Thoracic aorta (tissue), 2 donors: ENCODE data around the gene CDK6. TPM values are rescaled to one million over a fixed set of nuclear protein-coding genes. Genes with fewer than 3 reads are reported as not detected.

ENCODE experiments used
- ATAC-seq: fragments of 150-250 bp; one replicate; pipeline ENCODE4 v1.8.0; 2017; ENCODE audit warnings: low read depth; ENCODE audit not compliant: insufficient number of reproducible peaks, low FRiP score
- DNase-seq: peaks from one replicate; pipeline ENCODE4 v3.0.0-alpha.2; 2020; ENCODE audit warnings: low spot score
- H3K27ac ChIP-seq, 2 donors: fragments of 200-600 bp; sonication (generic); 1 replicate in 1 of 2; 2 replicates in 1 of 2; pipeline ENCODE4 v1.5.1; 2016; ENCODE audit warnings: mild to moderate bottlenecking in 2 of 2, moderate library complexity in 2 of 2
- H3K27me3 ChIP-seq: fragments of 200-600 bp; sonication (generic); replicated peaks from 2 replicates; pipeline ENCODE4 v1.6.0; 2016; ENCODE audit warnings: mild to moderate bottlenecking; ENCODE audit not compliant: insufficient read depth
- H3K36me3 ChIP-seq: fragments of 200-600 bp; sonication (generic); one replicate; pipeline ENCODE4 v1.5.1; 2016
- H3K4me1 ChIP-seq, 2 donors: fragments of 200-600 bp; sonication (generic); 1 replicate in 1 of 2; 2 replicates in 1 of 2; pipeline versions ENCODE4 v1.5.1 to v1.6.0; 2016; ENCODE audit warnings: low read depth in 2 of 2, mild to moderate bottlenecking in 1 of 2; ENCODE audit not compliant: control insufficient read depth in 1 of 2
- H3K4me3 ChIP-seq: fragments of 200-600 bp; sonication (generic); 2 replicates; pipeline ENCODE4 v1.5.1; 2016; ENCODE audit warnings: mild to moderate bottlenecking
- H3K9me3 ChIP-seq: fragments of 200-600 bp; sonication (generic); 2 replicates; pipeline ENCODE4 v1.5.1; 2016
- total RNA-seq, 2 donors: library from RNA; depleted of rRNA; stranded (reverse); fragments of >200 nt; gene quantifications; one replicate each; pipeline versions ENCODE4 v1.1.0 to v1.2.3, GENCODE V29; 2016
- TF ChIP-seq, protein P1 (sequence below): fragments of 200-600 bp; sonication (generic); IDR thresholded peaks from one replicate; pipeline ENCODE4 v1.5.1; 2019; ENCODE audit warnings: antibody characterized with exemption

The CDK6 gene
- total RNA-seq, 2 donors from 2014 or later = 25.5 to 31.8 TPM

DNA sequence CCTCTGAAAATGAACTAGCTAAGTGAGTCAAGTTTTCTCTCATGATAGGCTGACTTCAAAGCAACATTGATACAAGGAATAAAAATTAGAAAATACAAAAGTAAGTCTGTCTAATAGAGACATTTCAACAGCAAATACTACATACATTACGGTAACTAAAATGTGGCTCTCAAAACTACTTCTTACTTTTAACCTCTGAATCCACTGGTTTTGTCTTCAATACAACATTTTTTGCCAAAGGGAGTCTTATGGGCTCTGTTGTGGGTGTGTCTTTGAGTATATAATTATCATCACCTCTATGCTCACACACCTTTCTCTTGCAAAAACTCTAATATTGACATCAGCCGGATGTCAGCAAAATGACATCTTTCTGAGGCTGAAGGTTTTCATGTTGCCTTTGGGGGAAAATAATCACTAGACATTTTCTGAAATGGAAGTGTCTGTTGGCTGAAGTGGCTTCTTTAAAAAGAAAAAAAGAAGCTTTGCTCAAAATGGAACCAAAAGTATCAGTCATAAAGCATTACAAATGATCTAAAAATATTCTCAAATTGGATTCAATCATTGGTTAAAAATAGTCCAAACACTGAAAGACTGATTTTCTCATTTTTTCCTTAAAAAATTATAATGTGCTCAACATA is 204.4 kb downstream of the CDK6 start:
- H3K9me3 ChIP-seq = no peaks in the 10 kb centered on the region
- H3K4me1 ChIP-seq = peaks cover 34 to 44% of the 10 kb centered on the region in 2 donors
- H3K36me3 ChIP-seq = no peaks in the 10 kb centered on the region
- H3K27ac ChIP-seq = peak overlapping the region; percentile 57 to 69
- no peak overlapping the region for H3K4me3 ChIP-seq
- TF ChIP-seq, protein P1, sequence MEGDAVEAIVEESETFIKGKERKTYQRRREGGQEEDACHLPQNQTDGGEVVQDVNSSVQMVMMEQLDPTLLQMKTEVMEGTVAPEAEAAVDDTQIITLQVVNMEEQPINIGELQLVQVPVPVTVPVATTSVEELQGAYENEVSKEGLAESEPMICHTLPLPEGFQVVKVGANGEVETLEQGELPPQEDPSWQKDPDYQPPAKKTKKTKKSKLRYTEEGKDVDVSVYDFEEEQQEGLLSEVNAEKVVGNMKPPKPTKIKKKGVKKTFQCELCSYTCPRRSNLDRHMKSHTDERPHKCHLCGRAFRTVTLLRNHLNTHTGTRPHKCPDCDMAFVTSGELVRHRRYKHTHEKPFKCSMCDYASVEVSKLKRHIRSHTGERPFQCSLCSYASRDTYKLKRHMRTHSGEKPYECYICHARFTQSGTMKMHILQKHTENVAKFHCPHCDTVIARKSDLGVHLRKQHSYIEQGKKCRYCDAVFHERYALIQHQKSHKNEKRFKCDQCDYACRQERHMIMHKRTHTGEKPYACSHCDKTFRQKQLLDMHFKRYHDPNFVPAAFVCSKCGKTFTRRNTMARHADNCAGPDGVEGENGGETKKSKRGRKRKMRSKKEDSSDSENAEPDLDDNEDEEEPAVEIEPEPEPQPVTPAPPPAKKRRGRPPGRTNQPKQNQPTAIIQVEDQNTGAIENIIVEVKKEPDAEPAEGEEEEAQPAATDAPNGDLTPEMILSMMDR = no peak
- DNase-seq (no peak), ATAC-seq (no peak)
- H3K27me3 ChIP-seq = no peaks in the 10 kb centered on the region

GRCh38 chr7:92631067-92631849 is 205.1 kb downstream of the CDK6 start:
- no peaks in the 10 kb centered on the region for H3K27me3 ChIP-seq
- H3K4me3 ChIP-seq = no peak overlapping the region
- H3K36me3 ChIP-seq = no peaks in the 10 kb centered on the region
- ATAC-seq = no peak
- TF ChIP-seq, protein P1 = no peak
- DNase-seq = no peak
- H3K9me3 ChIP-seq = no peaks in the 10 kb centered on the region
- peak overlapping the region; percentile 57 to 69 for H3K27ac ChIP-seq
- H3K4me1 ChIP-seq = peaks cover 33 to 44% of the 10 kb centered on the region in 2 donors

GRCh38 chr7:92629779-92630178 is 206.6 kb downstream of the CDK6 start:
- Histone ChIP-seq H3K27ac (no peak overlapping the region), H3K27me3 (no peaks in the 10 kb centered on the region), H3K4me3 (no peak overlapping the region), H3K36me3 (no peaks in the 10 kb centered on the region), H3K4me1 (peaks cover 23 to 29% of the 10 kb centered on the region in 2 donors), H3K9me3 (no peaks in the 10 kb centered on the region)
- ATAC-seq = no peak
- TF ChIP-seq, protein P1 = no peak
- no peak for DNase-seq

DNA sequence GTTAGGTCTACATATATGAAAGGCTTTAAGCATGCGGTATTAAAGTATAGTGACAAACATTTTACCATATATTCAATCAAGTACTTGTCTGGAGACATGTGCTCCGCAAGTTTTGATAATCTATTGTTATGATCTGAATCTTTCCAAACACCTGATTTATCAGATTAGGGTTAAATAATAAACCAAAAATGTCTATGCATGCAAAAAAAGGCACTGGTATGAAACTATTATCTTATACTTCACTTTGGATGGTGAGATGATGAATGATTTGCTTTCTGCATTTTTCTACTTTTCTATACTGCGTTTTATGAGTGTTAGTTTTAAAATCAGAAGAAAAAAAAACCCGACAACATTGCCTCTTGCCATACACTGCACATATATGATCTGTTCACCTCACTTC is 208.4 kb downstream of the CDK6 start:
- DNase-seq (no peak), ATAC-seq (no peak)
- TF ChIP-seq, protein P1 = no peak
- H3K9me3 ChIP-seq = no peaks in the 10 kb centered on the region
- no peak overlapping the region for H3K27ac ChIP-seq
- H3K36me3 ChIP-seq = no peaks in the 10 kb centered on the region
- peaks cover 11 to 12% of the 10 kb centered on the region in 2 donors for H3K4me1 ChIP-seq
- H3K4me3 ChIP-seq = no peak overlapping the region
- H3K27me3 ChIP-seq = no peaks in the 10 kb centered on the region

DNA sequence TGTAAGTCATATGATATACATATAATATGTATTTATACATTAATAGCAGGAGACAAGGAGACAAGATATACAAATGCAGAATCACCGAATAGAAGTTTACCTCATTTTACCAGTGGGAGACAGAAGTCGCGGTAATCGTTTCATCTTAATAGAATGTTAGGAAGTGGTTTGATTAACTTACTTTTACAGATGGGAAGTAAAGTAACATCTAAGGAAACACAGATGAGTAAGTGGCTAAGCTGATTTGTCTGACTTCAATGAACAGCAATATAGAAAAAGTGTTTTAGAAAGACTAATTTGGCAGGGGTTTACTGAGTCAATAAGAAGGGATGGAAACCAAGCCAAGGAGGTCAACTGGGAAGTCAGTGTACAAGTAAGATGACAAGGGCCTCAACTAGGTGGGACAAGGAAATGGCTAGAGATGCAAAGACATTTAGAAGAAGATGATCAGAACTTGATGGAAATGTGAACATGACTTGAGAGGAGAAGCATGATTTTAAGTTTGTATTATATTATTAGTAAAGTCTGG is 210.0 kb downstream of the CDK6 start:
- Histone ChIP-seq H3K4me1 (peaks cover 5 to 9% of the 10 kb centered on the region in 2 donors), H3K4me3 (no peak overlapping the region), H3K9me3 (no peaks in the 10 kb centered on the region), H3K36me3 (no peaks in the 10 kb centered on the region), H3K27ac (no peak overlapping the region), H3K27me3 (no peaks in the 10 kb centered on the region)
- TF ChIP-seq, protein P1 = no peak
- no peak for DNase-seq
- no peak for ATAC-seq
